AG10803 (cell line): ENCODE results near the gene NPTXR.

ENCODE experiments used
- DNase-seq: peaks from one replicate; pipeline ENCODE4 v3.0.0; 2010; ENCODE audit warnings: low read depth
- H3K4me3 ChIP-seq: 2 replicates; pipeline ENCODE4 v1.5.1; 2011; ENCODE audit warnings: mild to moderate bottlenecking, low read length, control low read depth
- CTCF ChIP-seq: conservative IDR thresholded peaks from 2 replicates; pipeline ENCODE4 v1.5.1; 2011; ENCODE audit warnings: mild to moderate bottlenecking, low read length, control low read depth, inconsistent platforms

NPTXR gene

GRCh38 chr22:38843657-38844314 is at the start of gene NPTXR:
Gene NPTXR (minus strand): TSS chr22:38844028.
- peak; percentile 28 for DNase-seq
- peak within 1 kb of the TSS; percentile 26 for H3K4me3 ChIP-seq
- no peak for TF ChIP-seq CTCF

- H3K4me3 ChIP-seq, result no peak overlapping the region
- no peak for DNase-seq
- TF ChIP-seq CTCF, result no peak
Measured at GRCh38 chr22:38891256-38891655, 47.4 kb upstream of the NPTXR start.

- no peak for DNase-seq
- TF ChIP-seq CTCF, result no peak
Measured at GRCh38 chr22:38890377-38890776, 46.5 kb upstream of the NPTXR start.

GRCh38 chr22:38886333-38886732 is 42.5 kb upstream of the NPTXR start:
- DNase-seq, result no peak
- H3K4me3 ChIP-seq, result no peak overlapping the region
- TF ChIP-seq CTCF, result no peak

More at GRCh38 chr22:38890377-38890776, 46.5 kb upstream of the NPTXR start:
- H3K4me3 ChIP-seq, result no peak overlapping the region

- peak; percentile 21 for DNase-seq
- TF ChIP-seq CTCF, result no peak
- H3K4me3 ChIP-seq, result no peak overlapping the region
Measured at GRCh38 chr22:38882972-38883622, 39.3 kb upstream of the NPTXR start.

GRCh38 chr22:38881997-38882879 is 38.4 kb upstream of the NPTXR start:
- peak; percentile 16 for DNase-seq
- no peak for TF ChIP-seq CTCF
- H3K4me3 ChIP-seq, result no peak overlapping the region
